ENCODE data around the gene PRELP.

PRELP gene

GRCh38 chr1:203467550-203467921, 8.1 kb upstream of the PRELP start:
- H3K4me3 ChIP-seq (ENCODE audit: low read depth, low read length), result no peak overlapping the region
- TF ChIP-seq, protein P1, sequence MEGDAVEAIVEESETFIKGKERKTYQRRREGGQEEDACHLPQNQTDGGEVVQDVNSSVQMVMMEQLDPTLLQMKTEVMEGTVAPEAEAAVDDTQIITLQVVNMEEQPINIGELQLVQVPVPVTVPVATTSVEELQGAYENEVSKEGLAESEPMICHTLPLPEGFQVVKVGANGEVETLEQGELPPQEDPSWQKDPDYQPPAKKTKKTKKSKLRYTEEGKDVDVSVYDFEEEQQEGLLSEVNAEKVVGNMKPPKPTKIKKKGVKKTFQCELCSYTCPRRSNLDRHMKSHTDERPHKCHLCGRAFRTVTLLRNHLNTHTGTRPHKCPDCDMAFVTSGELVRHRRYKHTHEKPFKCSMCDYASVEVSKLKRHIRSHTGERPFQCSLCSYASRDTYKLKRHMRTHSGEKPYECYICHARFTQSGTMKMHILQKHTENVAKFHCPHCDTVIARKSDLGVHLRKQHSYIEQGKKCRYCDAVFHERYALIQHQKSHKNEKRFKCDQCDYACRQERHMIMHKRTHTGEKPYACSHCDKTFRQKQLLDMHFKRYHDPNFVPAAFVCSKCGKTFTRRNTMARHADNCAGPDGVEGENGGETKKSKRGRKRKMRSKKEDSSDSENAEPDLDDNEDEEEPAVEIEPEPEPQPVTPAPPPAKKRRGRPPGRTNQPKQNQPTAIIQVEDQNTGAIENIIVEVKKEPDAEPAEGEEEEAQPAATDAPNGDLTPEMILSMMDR (IDR thresholded peaks at IDR 0.05; ENCODE audit: low read depth, low read length), result no peak

DNA sequence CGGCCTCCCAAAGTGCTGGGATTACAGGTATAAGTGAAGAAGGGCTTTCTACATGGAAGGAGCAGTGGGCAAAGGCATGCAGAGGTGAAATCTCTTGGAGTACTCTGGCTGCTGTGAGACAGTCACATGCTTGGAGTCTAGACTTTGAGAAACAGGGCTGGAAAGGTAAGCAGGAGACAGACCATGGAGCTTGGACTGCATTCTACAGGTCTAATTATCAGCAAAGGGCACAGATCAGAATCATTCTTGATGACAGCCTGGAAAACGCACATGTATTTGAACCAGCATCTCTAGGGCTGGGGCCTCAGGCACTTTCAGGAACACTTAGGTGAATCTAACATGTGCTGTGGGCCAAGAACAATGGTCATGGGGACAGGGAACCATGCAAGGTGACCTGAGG, 7.3 kb upstream of the PRELP start:
- TF ChIP-seq, protein P1 (IDR thresholded peaks at IDR 0.05; ENCODE audit: low read depth, low read length), result no peak
- no peak overlapping the region for H3K4me3 ChIP-seq (ENCODE audit: low read depth, low read length)

- no peak overlapping the region for H3K4me3 ChIP-seq (ENCODE audit: low read depth, low read length)
- TF ChIP-seq, protein P1 (IDR thresholded peaks at IDR 0.05; ENCODE audit: low read depth, low read length), result no peak
These were observed 5.4 kb upstream of the PRELP start for GRCh38 chr1:203470240-203470639.

GRCh38 chr1:203471841-203472240, 3.8 kb upstream of the PRELP start:
- TF ChIP-seq, protein P1 (IDR thresholded peaks at IDR 0.05; ENCODE audit: low read depth, low read length), result no peak
- H3K4me3 ChIP-seq (ENCODE audit: low read depth, low read length), result no peak overlapping the region

DNA sequence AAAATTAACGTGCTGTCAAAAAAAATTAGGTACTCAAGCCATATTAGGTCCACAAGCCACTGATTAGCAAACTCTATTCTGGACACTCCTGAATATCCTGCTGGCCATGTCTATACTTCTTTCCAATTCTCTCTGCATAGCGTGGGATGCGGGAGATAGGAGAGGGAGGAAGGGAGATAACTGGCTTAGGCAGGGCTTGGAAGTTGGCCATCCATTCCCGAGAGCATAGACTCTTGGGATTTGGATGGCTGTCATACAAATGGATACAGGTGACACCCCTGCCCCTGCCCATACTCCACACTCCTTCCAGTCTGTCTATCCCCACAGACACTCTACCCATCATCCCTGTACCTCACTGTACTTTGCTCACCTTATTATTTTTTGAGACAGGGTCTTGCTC, 2.3 kb upstream of the PRELP start:
- H3K4me3 ChIP-seq (ENCODE audit: low read depth, low read length), result no peak overlapping the region
- TF ChIP-seq, protein P1 (IDR thresholded peaks at IDR 0.05; ENCODE audit: low read depth, low read length), result no peak

DNA sequence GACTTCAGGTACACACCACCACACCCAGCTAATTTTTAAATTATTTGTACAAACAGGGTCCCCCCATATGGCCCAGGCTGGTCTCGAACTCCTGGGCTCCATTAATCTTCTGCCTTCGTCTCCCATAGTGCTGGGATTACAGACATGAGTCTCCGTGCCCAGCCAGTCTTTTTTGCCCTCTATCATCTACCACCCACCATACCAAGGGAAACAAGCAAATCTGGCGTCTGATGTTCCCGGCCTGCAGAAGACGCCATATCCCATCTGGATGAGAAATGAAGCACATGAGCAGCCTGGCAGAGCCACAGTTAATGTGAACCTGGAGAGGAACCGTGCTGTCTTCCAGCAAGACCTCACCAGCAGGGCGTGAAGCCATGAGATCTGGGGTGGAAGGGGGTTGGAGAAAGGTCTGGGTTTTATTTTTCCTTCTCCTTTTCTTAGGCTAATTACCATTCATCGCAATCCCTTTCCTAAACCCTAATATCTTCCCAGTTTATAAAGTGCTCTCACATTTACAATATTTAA, 1.8 kb upstream of the PRELP start:
- H3K4me3 ChIP-seq (ENCODE audit: low read depth, low read length), result no peak overlapping the region
- TF ChIP-seq, protein P1 (IDR thresholded peaks at IDR 0.05; ENCODE audit: low read depth, low read length), result no peak

DNA sequence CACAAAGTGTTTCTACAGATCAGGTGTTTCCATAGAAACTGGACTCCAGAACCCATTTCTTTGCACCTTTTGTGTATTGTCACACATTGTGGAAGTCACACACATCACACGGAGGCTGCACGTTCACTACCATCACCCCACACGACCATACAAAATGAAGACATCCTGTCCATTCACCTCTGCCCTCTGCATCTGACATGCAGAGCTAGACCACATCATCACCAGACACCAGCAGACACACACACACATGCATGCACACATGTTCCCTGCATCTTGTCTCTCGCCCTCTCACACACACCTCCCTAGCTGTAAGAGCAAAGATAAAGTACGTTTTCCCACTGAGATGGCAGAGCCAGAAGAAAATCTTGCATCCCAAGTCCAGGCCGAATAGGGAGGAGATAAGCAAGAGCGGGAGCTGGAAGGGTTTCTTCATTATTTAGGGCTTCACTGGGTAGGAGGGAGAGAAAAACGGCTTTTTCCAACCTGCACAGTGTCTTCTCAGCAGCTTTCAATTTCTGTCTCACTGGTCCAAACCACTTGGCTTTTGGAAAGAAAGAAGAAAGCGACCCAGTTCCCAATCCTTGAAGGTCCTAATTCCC, 709 bp downstream of the PRELP start:
- H3K4me3 ChIP-seq (ENCODE audit: low read depth, low read length), result no peak overlapping the region
- TF ChIP-seq, protein P1 (IDR thresholded peaks at IDR 0.05; ENCODE audit: low read depth, low read length), result no peak

All from WI38 (cell line).